ENCODE results near the gene NAALADL2. TPM values are rescaled to one million over a fixed set of nuclear protein-coding genes. Genes with fewer than 3 reads are reported as not detected.

NAALADL2 gene
- total and polyA plus RNA-seq, 2 of the 4 experiments (the other 2 are of a cell fraction): 3.8 to 19.2 TPM

DNA sequence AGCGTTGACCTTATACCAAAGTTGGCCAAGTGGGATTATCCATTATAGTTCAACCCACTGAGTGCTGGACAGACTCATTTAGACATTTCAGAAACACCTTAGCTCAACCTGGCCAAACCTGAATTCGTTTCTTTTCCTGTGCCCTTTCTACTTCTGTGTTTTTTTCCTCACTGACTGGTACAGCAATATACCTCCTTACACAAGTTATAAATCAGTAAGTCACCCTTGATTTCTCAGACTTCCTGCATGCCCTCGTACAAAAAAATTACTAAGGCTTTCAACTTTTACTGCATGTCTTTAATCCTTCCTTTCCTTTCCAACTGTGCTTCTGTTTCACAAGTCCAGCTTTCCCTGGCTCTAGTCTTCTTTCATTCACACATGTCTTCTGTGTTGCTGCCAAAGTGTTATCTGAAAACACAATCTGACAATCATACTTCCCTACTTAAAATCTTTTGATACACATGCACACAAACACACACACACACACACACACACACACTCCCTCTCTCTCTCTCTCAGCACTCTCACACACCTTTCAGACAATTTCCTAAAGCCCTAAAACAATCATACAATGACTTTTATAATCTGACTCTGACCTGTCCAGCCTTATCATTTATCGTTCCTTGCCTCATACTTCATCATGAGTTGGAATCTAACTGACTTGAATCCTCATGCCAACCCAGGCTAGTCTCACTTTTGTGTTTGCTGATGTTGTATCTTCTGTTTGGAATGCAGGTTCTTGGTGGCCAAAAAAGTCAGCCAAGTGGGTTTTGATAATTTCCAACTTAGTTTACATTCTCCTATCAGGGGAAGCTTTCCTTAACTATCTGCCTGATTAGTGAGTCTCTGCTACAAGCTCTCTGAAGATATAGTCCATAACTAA, 436.4 kb downstream of the NAALADL2 start:
- H3K27me3 ChIP-seq (ENCODE audit: control insufficient read depth, insufficient read depth, low read length): no peaks in the 10 kb centered on the region
- no peak overlapping the region for H3K4me2 ChIP-seq (ENCODE audit: low read depth, low read length)
- no peaks in the 10 kb centered on the region for H3K79me1 ChIP-seq (ENCODE audit: low read depth in 1 of 2, low read length in 2 of 2)
- BruUV-seq (replicated peaks): no TSS peak
- H3K27ac ChIP-seq (ENCODE audit: insufficient read depth, low read length): no peak overlapping the region
- no peak overlapping the region for H3K18ac ChIP-seq (ENCODE audit: low read depth, low read length)
- no peak overlapping the region for H2BK20ac ChIP-seq (ENCODE audit: low read depth, low read length)
- H4K5ac ChIP-seq (ENCODE audit: low read depth, low read length): no peak overlapping the region
- H2BK15ac ChIP-seq (ENCODE audit: low read depth, low read length): no peak overlapping the region
- H4K20me1 ChIP-seq (ENCODE audit: insufficient read depth, low read length): no peaks in the 10 kb centered on the region
- no peak overlapping the region for H3K14ac ChIP-seq (replicated peaks; ENCODE audit: low read depth, low read length)
- no peak overlapping the region for H3K9ac ChIP-seq (ENCODE audit: low read depth, low read length)
- WGBS, 2 experiments (ENCODE audit: extremely low coverage in 2 of 2, insufficient read length in 1 of 2): 58% methylated on average over 2 of the region's 4 CpGs; no CpG with 5 or more reads in 1 of the 2 experiments
- intact Hi-C loops (cut with micrococcal nuclease) (no loop called here), dilution Hi-C loops (cut with HindIII; ENCODE audit: low sequenced_read_pairs, unreplicated experiment) (no loop called here), in situ Hi-C loops (cut with MboI; ENCODE audit: low sequenced_read_pairs) (no loop called here)
- no peak overlapping the region for H4K8ac ChIP-seq (ENCODE audit: low read depth in 2 of 2, low read length in 2 of 2)
- H3K9me3 ChIP-seq (ENCODE audit: control insufficient read depth, insufficient read depth, low read length): no peaks in the 10 kb centered on the region
- no peaks in the 10 kb centered on the region for H3K4me1 ChIP-seq (ENCODE audit: control insufficient read depth, insufficient read depth, low read length)
- no peak for ATAC-seq (ENCODE audit: low read depth)
- H2AK9ac ChIP-seq (replicated peaks; ENCODE audit: low read depth, low read length, poor library complexity): no peak overlapping the region
- no peak for DNase-seq
- H4K91ac ChIP-seq (ENCODE audit: insufficient read depth, low read depth, low read length): no peak overlapping the region
- ChIA-PET CTCF (no interaction called here), POLR2A (ENCODE audit: unreplicated experiment) (no interaction called here)
- no peak overlapping the region for H2BK5ac ChIP-seq (ENCODE audit: low read depth, low read length, poor library complexity, severe bottlenecking)
- H3K56ac ChIP-seq (ENCODE audit: extremely low read depth, insufficient read depth, low read length): no peak overlapping the region
- no peak overlapping the region for H3K4ac ChIP-seq (ENCODE audit: low read depth, low read length)
- H2BK120ac ChIP-seq (ENCODE audit: low read depth, low read length): no peak overlapping the region
- no peak overlapping the region for H2AK5ac ChIP-seq (ENCODE audit: low read depth, low read length)
- TF ChIP-seq RCOR1 (IDR thresholded peaks at IDR 0.05; ENCODE audit: insufficient replicate concordance, low read length): no peak
- H3K23ac ChIP-seq (ENCODE audit: low read depth, low read length): no peak overlapping the region
- H3K36me3 ChIP-seq (ENCODE audit: control insufficient read depth, insufficient read depth, low read length): no peaks in the 10 kb centered on the region
- no peak overlapping the region for H2AFZ ChIP-seq (replicated peaks; ENCODE audit: low read length, poor library complexity)
- no peak overlapping the region for H3K4me3 ChIP-seq (ENCODE audit: insufficient read depth, low read depth, low read length)
- H3K9me1 ChIP-seq (ENCODE audit: insufficient read depth, low read length): no peaks in the 10 kb centered on the region

All from IMR-90 (cell line).